Measurements from ENCODE around the gene CLEC4G. TPM values are rescaled to one million over a fixed set of nuclear protein-coding genes. Genes with fewer than 3 reads are reported as not detected.

The CLEC4G gene
- total RNA-seq, 4 donors from 2014 or later: 0.49 to 3.9 TPM; not detected in 2

DNA sequence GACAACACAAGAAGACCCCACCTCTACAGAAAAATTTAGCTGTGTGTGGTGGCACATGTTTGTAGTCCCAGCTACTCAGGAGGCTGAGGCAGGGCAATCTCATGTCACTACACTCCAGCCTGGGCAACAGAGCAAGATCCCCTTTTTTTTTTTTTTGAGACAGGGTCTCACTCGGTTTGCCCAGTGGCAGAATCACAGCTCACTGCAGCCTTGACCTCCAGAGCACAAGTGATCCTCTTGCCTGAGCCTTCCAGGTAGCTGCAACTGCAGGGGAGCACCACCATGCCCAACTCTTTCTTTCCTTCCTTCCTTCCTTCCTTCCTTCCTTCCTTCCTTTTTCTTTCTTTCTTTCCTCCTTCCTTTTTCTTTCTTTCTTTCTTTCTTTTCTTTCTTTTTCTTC is 4.2 kb upstream of the CLEC4G start:
- Histone ChIP-seq H3K27ac (no peak overlapping the region), H3K27me3 (peaks cover 26% of the 10 kb centered on the region), H3K4me3 (no peak overlapping the region), H3K4me1 (no peaks in the 10 kb centered on the region), H3K9me3 (no peaks in the 10 kb centered on the region), H3K36me3 (no peaks in the 10 kb centered on the region)
- 72% methylated on average over 1 of the region's 1 CpG for WGBS
- TF ChIP-seq, protein P1, sequence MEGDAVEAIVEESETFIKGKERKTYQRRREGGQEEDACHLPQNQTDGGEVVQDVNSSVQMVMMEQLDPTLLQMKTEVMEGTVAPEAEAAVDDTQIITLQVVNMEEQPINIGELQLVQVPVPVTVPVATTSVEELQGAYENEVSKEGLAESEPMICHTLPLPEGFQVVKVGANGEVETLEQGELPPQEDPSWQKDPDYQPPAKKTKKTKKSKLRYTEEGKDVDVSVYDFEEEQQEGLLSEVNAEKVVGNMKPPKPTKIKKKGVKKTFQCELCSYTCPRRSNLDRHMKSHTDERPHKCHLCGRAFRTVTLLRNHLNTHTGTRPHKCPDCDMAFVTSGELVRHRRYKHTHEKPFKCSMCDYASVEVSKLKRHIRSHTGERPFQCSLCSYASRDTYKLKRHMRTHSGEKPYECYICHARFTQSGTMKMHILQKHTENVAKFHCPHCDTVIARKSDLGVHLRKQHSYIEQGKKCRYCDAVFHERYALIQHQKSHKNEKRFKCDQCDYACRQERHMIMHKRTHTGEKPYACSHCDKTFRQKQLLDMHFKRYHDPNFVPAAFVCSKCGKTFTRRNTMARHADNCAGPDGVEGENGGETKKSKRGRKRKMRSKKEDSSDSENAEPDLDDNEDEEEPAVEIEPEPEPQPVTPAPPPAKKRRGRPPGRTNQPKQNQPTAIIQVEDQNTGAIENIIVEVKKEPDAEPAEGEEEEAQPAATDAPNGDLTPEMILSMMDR (IDR thresholded peaks at IDR 0.05): no peak
- TF ChIP-seq POLR2AphosphoS5 (IDR thresholded peaks at IDR 0.05): no peak
- no peak for TF ChIP-seq EP300 (IDR thresholded peaks at IDR 0.05)
- TF ChIP-seq POLR2A (IDR thresholded peaks at IDR 0.05): no peak
- no peak for DNase-seq (ENCODE audit: low spot score in 2 of 2)

DNA sequence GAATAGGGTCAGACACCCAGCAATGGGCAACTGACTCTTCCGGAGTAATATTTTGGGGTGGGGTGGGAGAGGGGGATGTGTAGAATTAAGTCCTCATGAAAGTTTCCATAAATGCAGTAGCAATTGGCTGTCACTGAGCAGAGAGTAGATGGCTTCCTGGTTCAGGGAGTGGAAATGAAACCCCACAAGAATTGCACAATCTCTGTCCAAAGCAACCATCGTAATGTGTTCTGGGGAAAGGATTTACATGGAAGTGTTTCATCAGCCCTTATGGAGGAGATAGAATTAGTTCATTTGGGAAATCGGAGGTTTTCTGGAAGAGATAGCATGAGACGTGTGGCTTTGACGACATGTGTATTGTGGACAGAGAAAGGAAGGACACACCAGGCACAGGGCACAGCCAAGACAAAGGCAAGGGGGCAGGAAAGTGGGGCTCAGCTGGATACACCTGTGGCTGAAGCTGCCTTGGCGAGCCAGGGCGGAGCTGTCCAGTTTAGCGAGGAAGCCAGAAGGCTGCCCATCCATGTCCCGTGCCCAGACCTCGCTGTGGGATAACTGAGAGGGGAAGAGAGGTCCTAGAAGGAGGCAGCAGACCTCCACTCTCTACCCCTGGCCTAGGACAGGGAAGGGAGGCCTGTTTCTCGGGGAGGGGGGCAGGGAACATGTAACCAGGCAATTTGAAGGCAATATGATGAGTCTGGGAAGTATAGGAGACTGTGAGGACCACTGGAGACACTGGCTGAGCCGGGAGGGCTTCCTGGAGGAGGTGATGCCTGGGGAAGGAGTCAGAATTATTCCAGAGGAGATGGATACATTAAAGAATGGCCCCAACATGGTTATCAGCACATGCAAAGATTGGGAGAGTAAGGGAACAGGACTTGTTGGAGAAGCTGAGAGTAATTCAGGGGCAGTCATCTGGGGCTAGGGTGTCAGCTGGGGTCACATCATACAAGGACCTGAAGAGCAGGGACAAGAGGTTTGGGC is 2.6 kb upstream of the CLEC4G start:
- TF ChIP-seq EP300 (IDR thresholded peaks at IDR 0.05): no peak
- TF ChIP-seq POLR2AphosphoS5 (IDR thresholded peaks at IDR 0.05): no peak
- TF ChIP-seq POLR2A (IDR thresholded peaks at IDR 0.05): no peak
- TF ChIP-seq, protein P1 (IDR thresholded peaks at IDR 0.05): no peak
- peaks cover 43% of the 10 kb centered on the region for H3K27me3 ChIP-seq
- WGBS: 61% methylated on average over 12 of the region's 12 CpGs
- no peaks in the 10 kb centered on the region for H3K9me3 ChIP-seq
- no peak overlapping the region for H3K4me3 ChIP-seq
- no peak for DNase-seq (ENCODE audit: low spot score in 2 of 2)
- no peak overlapping the region for H3K27ac ChIP-seq
- no peaks in the 10 kb centered on the region for H3K36me3 ChIP-seq
- peaks cover 13% of the 10 kb centered on the region for H3K4me1 ChIP-seq

DNA sequence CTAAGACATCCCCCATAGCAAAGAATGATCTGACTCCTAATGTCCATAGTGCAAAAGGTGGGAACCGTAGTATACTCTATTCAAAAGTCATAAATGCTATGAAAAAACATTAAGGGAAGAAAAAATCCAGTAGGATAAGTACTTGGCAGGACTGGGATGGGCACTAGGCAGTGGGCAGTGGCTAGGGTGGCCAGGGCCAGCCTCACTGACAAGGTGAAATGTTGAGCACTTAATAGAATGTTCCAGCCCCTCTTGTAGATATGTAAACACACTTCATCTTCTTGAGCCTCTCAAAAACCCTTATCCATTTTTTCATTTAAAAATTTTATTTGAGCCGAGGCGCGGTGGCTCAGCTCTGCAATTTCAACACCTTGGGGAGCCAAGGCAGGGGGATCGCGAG is 1.5 kb upstream of the CLEC4G start:
- no peak overlapping the region for H3K4me3 ChIP-seq
- H3K9me3 ChIP-seq: no peaks in the 10 kb centered on the region
- peaks cover 15% of the 10 kb centered on the region for H3K4me1 ChIP-seq
- 79% methylated on average over 6 of the region's 6 CpGs for WGBS
- no peaks in the 10 kb centered on the region for H3K36me3 ChIP-seq
- no peak for DNase-seq (ENCODE audit: low spot score in 2 of 2)
- TF ChIP-seq POLR2A (IDR thresholded peaks at IDR 0.05) (no peak), EP300 (IDR thresholded peaks at IDR 0.05) (no peak), POLR2AphosphoS5 (IDR thresholded peaks at IDR 0.05) (no peak)
- TF ChIP-seq, protein P1 (IDR thresholded peaks at IDR 0.05): no peak
- no peak overlapping the region for H3K27ac ChIP-seq
- peaks cover 48% of the 10 kb centered on the region for H3K27me3 ChIP-seq

DNA sequence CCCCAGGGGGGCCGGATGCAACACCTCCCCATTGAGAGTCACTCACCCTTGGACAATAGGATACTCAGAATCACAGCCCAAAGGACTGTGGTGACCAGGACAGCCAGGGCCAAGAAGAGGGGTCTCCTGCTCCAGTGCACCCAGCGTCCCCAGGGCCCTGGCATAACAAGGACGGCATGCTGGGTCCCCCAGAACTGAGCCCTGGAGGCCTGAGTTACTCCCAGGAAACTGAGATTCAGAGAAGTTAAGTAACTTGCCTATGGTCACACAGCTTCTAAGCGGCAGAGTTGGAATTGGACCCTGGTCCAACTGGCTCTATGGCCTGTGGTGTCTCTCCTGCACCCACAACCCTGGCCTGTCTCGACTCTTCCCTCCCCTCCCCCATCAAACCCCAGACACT is 295 bp downstream of the CLEC4G start:
- Histone ChIP-seq H3K4me3 (no peak overlapping the region), H3K27ac (no peak overlapping the region), H3K4me1 (peaks cover 15% of the 10 kb centered on the region), H3K27me3 (peaks cover 62% of the 10 kb centered on the region), H3K36me3 (no peaks in the 10 kb centered on the region), H3K9me3 (no peaks in the 10 kb centered on the region)
- DNase-seq (ENCODE audit: low spot score in 2 of 2): no peak
- TF ChIP-seq EP300 (IDR thresholded peaks at IDR 0.05) (no peak), POLR2A (IDR thresholded peaks at IDR 0.05) (no peak), POLR2AphosphoS5 (IDR thresholded peaks at IDR 0.05) (no peak)
- TF ChIP-seq, protein P1 (IDR thresholded peaks at IDR 0.05): no peak
- WGBS: 53% methylated on average over 2 of the region's 5 CpGs

DNA sequence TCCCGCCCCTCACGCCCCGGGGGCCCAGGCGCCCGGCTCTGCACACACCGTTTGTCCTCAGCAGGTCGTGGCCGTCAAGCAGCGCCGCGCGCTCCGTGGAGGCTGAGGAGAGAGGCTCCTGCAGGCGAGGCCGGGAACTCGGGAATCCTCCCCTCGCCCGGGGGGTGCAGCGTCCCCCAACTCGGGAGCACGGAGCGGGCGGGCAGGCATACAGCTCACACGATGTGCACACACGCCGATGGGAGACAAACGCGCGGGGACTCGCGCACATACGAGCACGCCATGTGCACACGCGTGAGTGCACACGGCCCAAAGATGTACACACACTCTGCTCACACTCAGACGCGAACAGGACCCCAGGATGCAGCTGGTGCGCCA is 703 bp downstream of the CLEC4G start:
- no peak overlapping the region for H3K4me3 ChIP-seq
- no peak for DNase-seq (ENCODE audit: low spot score in 2 of 2)
- H3K4me1 ChIP-seq: peaks cover 15% of the 10 kb centered on the region
- H3K27me3 ChIP-seq: peaks cover 66% of the 10 kb centered on the region
- H3K36me3 ChIP-seq: no peaks in the 10 kb centered on the region
- no peak for TF ChIP-seq EP300 (IDR thresholded peaks at IDR 0.05)
- TF ChIP-seq POLR2AphosphoS5 (IDR thresholded peaks at IDR 0.05): no peak
- TF ChIP-seq, protein P1 (IDR thresholded peaks at IDR 0.05): no peak
- no peak for TF ChIP-seq POLR2A (IDR thresholded peaks at IDR 0.05)
- no peaks in the 10 kb centered on the region for H3K9me3 ChIP-seq
- H3K27ac ChIP-seq: no peak overlapping the region
- 80% methylated on average over 1 of the region's 39 CpGs for WGBS
